B cell (primary cell): Measurements from ENCODE around the gene NHERF2.

Experiments
- EZH2 ChIP-seq: IDR thresholded peaks from 2 replicates; pipeline ENCODE4 v1.6.1; 2012; ENCODE audit warnings: borderline replicate concordance, low read depth, mild to moderate bottlenecking, moderate library complexity, low read length; ENCODE audit not compliant: insufficient read depth, poor library complexity, severe bottlenecking
- TF ChIP-seq, protein P1 (sequence below): fragments of 200-600 bp; IDR thresholded peaks from one replicate; pipeline ENCODE4 v1.8.0; 2022; ENCODE audit warnings: antibody characterized with exemption, mild to moderate bottlenecking

DNA sequence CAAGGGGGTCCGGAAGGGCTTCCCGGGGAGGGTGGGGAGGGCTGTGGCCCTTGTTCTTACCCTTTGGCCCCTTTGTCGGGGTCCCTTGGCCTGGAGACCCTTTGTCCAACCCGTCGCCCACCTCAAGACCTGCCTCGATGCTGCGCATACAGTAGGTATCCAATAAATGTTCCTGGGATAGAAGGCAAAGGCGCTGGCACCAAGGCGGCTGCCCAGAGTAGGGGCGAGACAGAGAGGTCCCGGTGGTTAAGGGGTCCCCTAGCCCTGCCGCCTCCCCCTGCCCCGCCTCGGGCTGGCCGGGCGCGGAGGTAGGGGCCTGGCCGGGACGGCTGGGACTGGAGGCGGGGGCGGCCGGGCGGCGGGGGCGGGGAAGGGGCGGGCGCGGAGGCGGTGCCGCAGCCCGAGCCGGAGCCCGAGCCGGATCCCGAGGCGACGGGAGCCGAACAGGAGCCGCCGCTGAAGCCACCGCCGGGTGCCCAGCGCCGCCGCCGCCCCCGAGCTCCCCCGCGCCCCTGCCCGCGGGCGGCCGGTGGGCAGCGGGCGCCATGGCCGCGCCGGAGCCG, at the start of gene NHERF2:
- no peak for TF ChIP-seq EZH2
- TF ChIP-seq, protein P1, sequence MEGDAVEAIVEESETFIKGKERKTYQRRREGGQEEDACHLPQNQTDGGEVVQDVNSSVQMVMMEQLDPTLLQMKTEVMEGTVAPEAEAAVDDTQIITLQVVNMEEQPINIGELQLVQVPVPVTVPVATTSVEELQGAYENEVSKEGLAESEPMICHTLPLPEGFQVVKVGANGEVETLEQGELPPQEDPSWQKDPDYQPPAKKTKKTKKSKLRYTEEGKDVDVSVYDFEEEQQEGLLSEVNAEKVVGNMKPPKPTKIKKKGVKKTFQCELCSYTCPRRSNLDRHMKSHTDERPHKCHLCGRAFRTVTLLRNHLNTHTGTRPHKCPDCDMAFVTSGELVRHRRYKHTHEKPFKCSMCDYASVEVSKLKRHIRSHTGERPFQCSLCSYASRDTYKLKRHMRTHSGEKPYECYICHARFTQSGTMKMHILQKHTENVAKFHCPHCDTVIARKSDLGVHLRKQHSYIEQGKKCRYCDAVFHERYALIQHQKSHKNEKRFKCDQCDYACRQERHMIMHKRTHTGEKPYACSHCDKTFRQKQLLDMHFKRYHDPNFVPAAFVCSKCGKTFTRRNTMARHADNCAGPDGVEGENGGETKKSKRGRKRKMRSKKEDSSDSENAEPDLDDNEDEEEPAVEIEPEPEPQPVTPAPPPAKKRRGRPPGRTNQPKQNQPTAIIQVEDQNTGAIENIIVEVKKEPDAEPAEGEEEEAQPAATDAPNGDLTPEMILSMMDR: no peak
